Lung (tissue), 12 donors: ENCODE measurements around the gene MSH5. TPM values are rescaled to one million over a fixed set of nuclear protein-coding genes. Genes with fewer than 3 reads are reported as not detected.
"Not testable (repeated sequence)": the region's sequence is repeated elsewhere in the genome, so short reads cannot be mapped to it uniquely, and the experiment has no call there.

Experiments used
- ATAC-seq: fragments of 200-7000 bp; cut with Tn5 transposase; one replicate; pipeline ENCODE4 v1.9.1; 2020; ENCODE audit warnings: moderate number of reproducible peaks; ENCODE audit not compliant: insufficient read depth, low FRiP score
- DNase-seq, 3 donors: peaks; one replicate each; pipeline ENCODE4 v3.0.0-alpha.2; 2013 to 2017
- H3K27ac ChIP-seq, 2 donors: one replicate each; pipeline ENCODE4 v1.5.1; 2013; ENCODE audit warnings: mild to moderate bottlenecking in 2 of 2, moderate library complexity in 2 of 2, control low read depth in 1 of 2, inconsistent platforms in 1 of 2, low read depth in 1 of 2, low read length in 1 of 2
- H3K27me3 ChIP-seq, 3 donors: one replicate each; pipeline ENCODE4 v1.5.1; 2013; ENCODE audit warnings: low read length in 2 of 3; ENCODE audit not compliant: control insufficient read depth in 3 of 3, insufficient read depth in 3 of 3
- H3K36me3 ChIP-seq, 4 donors: one replicate each; pipeline ENCODE4 v1.5.1; 2013; ENCODE audit warnings: low read length in 4 of 4, mild to moderate bottlenecking in 1 of 4, moderate library complexity in 1 of 4; ENCODE audit not compliant: control insufficient read depth in 4 of 4, insufficient read depth in 4 of 4
- H3K4me1 ChIP-seq, 5 donors: one replicate each; pipeline ENCODE4 v1.5.1; 2013; ENCODE audit warnings: low read length in 5 of 5, mild to moderate bottlenecking in 2 of 5, moderate library complexity in 1 of 5; ENCODE audit not compliant: control insufficient read depth in 5 of 5, insufficient read depth in 5 of 5
- H3K4me3 ChIP-seq: one replicate; pipeline ENCODE4 v1.5.1; 2013; ENCODE audit warnings: mild to moderate bottlenecking, control low read depth, moderate library complexity
- H3K9ac ChIP-seq, 2 donors: one replicate each; pipeline ENCODE4 v1.5.1; 2013; ENCODE audit warnings: low read length in 2 of 2, control low read depth in 1 of 2; ENCODE audit not compliant: insufficient read depth in 1 of 2
- H3K9me3 ChIP-seq, 4 donors: one replicate each; pipeline ENCODE4 v1.5.1; 2013; ENCODE audit warnings: low read length in 3 of 4, mild to moderate bottlenecking in 1 of 4, moderate library complexity in 1 of 4; ENCODE audit not compliant: control insufficient read depth in 4 of 4, insufficient read depth in 3 of 4
- CTCF ChIP-seq: IDR thresholded peaks from 2 replicates; pipeline ENCODE4 v1.5.1; 2012; ENCODE audit warnings: mild to moderate bottlenecking; ENCODE audit errors: control extremely low read depth, extremely low read depth
- WGBS, 2 donors: extraction: QIAGEN DNeasy Blood & Tissue Kit; methylation state at CpG; one replicate each; pipeline ENCODE4 v1.1.7; 2013; 5-methylcytosine and 5-hydroxymethylcytosine counted together
- polyA plus RNA-seq, 2 donors: library from polyadenylated mRNA; stranded (reverse); fragments of 200-250 nt; gene quantifications; one replicate each; pipeline ENCODE4 v1.2.1, GENCODE V29; 2013
- total RNA-seq, 2 donors: library from RNA; depleted of rRNA in 1 of 2; stranded (reverse); fragments of >200 nt in 1 of 2; gene quantifications; one replicate each; pipeline ENCODE4 v1.2.1, GENCODE V29; 2014 to 2021
- donor health status: control.
- donor health status: control.
- donor health status: Bipolar disorder and iron deficiency.
- donor health status: healthy.
- donor health status: DM: yes; HTN: yes; CAD: no.

Gene MSH5
- total and polyA plus RNA-seq, 4 donors = 4.5 to 17.8 (median 13.4) TPM

DNA sequence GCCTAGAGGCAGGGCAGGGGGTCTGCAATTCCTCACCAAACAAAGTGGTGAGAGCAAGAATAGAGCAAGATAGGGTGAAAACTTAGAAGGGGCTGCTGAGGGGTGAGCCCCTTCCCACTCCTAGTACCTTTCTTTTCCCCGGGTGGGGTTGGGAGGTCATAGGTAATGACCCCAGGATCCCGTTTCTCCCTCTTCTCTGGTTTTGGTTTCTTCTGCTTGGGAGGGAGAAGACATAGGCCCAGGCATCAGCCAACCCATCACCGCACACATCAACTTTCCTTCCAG lies 52.2 kb downstream of the MSH5 start:
- TF ChIP-seq CTCF = no peak
- peaks cover 0 to 13% (median 5%) of the 10 kb centered on the region in 5 donors for H3K4me1 ChIP-seq
- WGBS, 2 donors = 86 to 91% methylated on average over 3 of the region's 3 CpGs
- no peak for DNase-seq
- H3K36me3 ChIP-seq = peaks cover 4 to 15% (median 9%) of the 10 kb centered on the region in 4 donors
- ATAC-seq = no peak
- H3K9ac ChIP-seq = no peak overlapping the region
- H3K27me3 ChIP-seq = no peaks in the 10 kb centered on the region
- no peak overlapping the region for H3K27ac ChIP-seq
- H3K9me3 ChIP-seq = no peaks in the 10 kb centered on the region
- no peak overlapping the region for H3K4me3 ChIP-seq

GRCh38 chr6:31792761-31793171 lies 53.0 kb downstream of the MSH5 start:
- no peak overlapping the region for H3K9ac ChIP-seq
- DNase-seq (no peak), ATAC-seq (no peak)
- H3K27me3 ChIP-seq = no peaks in the 10 kb centered on the region
- peaks cover 4 to 15% (median 13%) of the 10 kb centered on the region in 4 donors for H3K36me3 ChIP-seq
- 66 to 84% methylated on average over 12 of the region's 12 CpGs for WGBS, 2 donors
- no peaks in the 10 kb centered on the region for H3K9me3 ChIP-seq
- peaks cover 0 to 13% (median 5%) of the 10 kb centered on the region in 5 donors for H3K4me1 ChIP-seq
- no peak overlapping the region for H3K4me3 ChIP-seq
- H3K27ac ChIP-seq = no peak overlapping the region
- no peak for TF ChIP-seq CTCF

- not testable (repeated sequence) for H3K9me3 ChIP-seq, H3K27me3 ChIP-seq, DNase-seq, H3K9ac ChIP-seq, H3K4me3 ChIP-seq, ATAC-seq
- 93 to 96% methylated on average over 6 of the region's 6 CpGs for WGBS, 2 donors
- Histone ChIP-seq H3K27ac (peak overlapping the region in 1 of 2 donors; percentile 97), H3K36me3 (peaks cover 4 to 16% (median 15%) of the 10 kb centered on the region in 4 donors), H3K4me1 (peaks cover 0 to 13% (median 5%) of the 10 kb centered on the region in 5 donors)
These were observed 54.1 kb downstream of the MSH5 start for GRCh38 chr6:31793927-31794245.

DNA sequence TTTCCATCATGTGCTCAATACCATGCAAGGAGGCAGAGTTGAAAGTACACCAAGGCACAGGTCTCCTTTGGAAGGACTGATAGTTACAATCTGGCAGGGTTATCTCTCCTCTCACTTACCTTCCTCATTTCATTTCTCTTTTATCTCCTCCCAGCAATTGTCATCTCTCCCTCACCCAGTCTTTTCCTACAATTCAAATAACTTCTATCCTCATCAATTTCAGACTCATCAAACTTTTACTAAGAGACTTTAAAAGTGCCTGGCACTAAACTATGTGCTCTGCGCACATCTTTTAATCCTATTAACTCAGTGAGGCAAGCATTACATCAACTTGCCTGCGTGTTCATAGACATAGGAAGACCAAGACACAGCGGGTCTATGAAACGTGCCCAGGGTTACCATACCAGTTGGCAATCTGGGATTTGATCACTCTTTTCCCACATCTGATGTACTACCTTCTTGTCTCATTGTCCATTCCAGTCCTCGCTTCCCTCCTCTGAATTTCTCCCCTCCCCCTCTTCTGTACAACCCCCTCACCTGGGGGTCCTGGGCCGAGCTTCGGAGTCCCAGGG lies 54.6 kb downstream of the MSH5 start:
- no peak for ATAC-seq
- H3K4me3 ChIP-seq = peak overlapping the region; percentile 71
- H3K9me3 ChIP-seq = no peaks in the 10 kb centered on the region
- DNase-seq = peak in 1 of 3 donors; percentile 38
- no peaks in the 10 kb centered on the region for H3K27me3 ChIP-seq
- peak overlapping the region; percentile 97 to 99 for H3K27ac ChIP-seq
- peaks cover 1 to 14% (median 13%) of the 10 kb centered on the region in 4 donors for H3K36me3 ChIP-seq
- TF ChIP-seq CTCF = no peak
- peak overlapping the region; percentile 71 to 84 for H3K9ac ChIP-seq
- peaks cover 0 to 13% (median 5%) of the 10 kb centered on the region in 5 donors for H3K4me1 ChIP-seq
- WGBS, 2 donors = 27 to 31% methylated on average over 7 of the region's 7 CpGs
